Measurements from ENCODE around the gene SKAP1.
"Not testable (repeated sequence)": the region's sequence is repeated elsewhere in the genome, so short reads cannot be mapped to it uniquely, and the experiment has no call there.

SKAP1 gene

GRCh38 chr17:48269209-48269608, 160.8 kb downstream of the SKAP1 start:
- H3K4me3 ChIP-seq (ENCODE audit: low read length) = no peak overlapping the region
- H3K4me1 ChIP-seq (ENCODE audit: control insufficient read depth, insufficient read depth, low read length) = no peaks in the 10 kb centered on the region
- H3K9ac ChIP-seq (ENCODE audit: low read depth, low read length) = no peak overlapping the region
- no peaks in the 10 kb centered on the region for H3K36me3 ChIP-seq (ENCODE audit: insufficient read depth, low read length)
- H3K4me2 ChIP-seq (ENCODE audit: low read length) = no peak overlapping the region
- H3K27me3 ChIP-seq (ENCODE audit: control insufficient read depth, insufficient read depth, low read length) = peaks cover 64% of the 10 kb centered on the region
- H3K9me3 ChIP-seq (replicated peaks; ENCODE audit: low read length) = no peaks in the 10 kb centered on the region

GRCh38 chr17:48263731-48264035, 166.3 kb downstream of the SKAP1 start:
- H3K9me3 ChIP-seq (replicated peaks; ENCODE audit: low read length) = no peaks in the 10 kb centered on the region
- H3K4me1 ChIP-seq (ENCODE audit: control insufficient read depth, insufficient read depth, low read length) = no peaks in the 10 kb centered on the region
- H3K4me2 ChIP-seq (ENCODE audit: low read length) = no peak overlapping the region
- H3K36me3 ChIP-seq (ENCODE audit: insufficient read depth, low read length) = no peaks in the 10 kb centered on the region
- H3K9ac ChIP-seq (ENCODE audit: low read depth, low read length) = no peak overlapping the region
- H3K27me3 ChIP-seq (ENCODE audit: control insufficient read depth, insufficient read depth, low read length) = peaks cover 75% of the 10 kb centered on the region
- H3K4me3 ChIP-seq (ENCODE audit: low read length) = no peak overlapping the region

GRCh38 chr17:48262982-48263730, 166.9 kb downstream of the SKAP1 start:
- Histone ChIP-seq H3K9ac (ENCODE audit: low read depth, low read length) (no peak overlapping the region), H3K4me1 (ENCODE audit: control insufficient read depth, insufficient read depth, low read length) (no peaks in the 10 kb centered on the region), H3K9me3 (replicated peaks; ENCODE audit: low read length) (no peaks in the 10 kb centered on the region), H3K4me3 (ENCODE audit: low read length) (no peak overlapping the region), H3K36me3 (ENCODE audit: insufficient read depth, low read length) (no peaks in the 10 kb centered on the region), H3K4me2 (ENCODE audit: low read length) (no peak overlapping the region), H3K27me3 (ENCODE audit: control insufficient read depth, insufficient read depth, low read length) (peaks cover 75% of the 10 kb centered on the region)

GRCh38 chr17:48261297-48261880, 168.6 kb downstream of the SKAP1 start:
- Histone ChIP-seq H3K36me3 (ENCODE audit: insufficient read depth, low read length) (no peaks in the 10 kb centered on the region), H3K4me3 (ENCODE audit: low read length) (no peak overlapping the region), H3K4me2 (ENCODE audit: low read length) (no peak overlapping the region), H3K4me1 (ENCODE audit: control insufficient read depth, insufficient read depth, low read length) (no peaks in the 10 kb centered on the region), H3K9me3 (replicated peaks; ENCODE audit: low read length) (no peaks in the 10 kb centered on the region), H3K27me3 (ENCODE audit: control insufficient read depth, insufficient read depth, low read length) (peaks cover 80% of the 10 kb centered on the region), H3K9ac (ENCODE audit: low read depth, low read length) (no peak overlapping the region)

GRCh38 chr17:48259694-48260291, 170.2 kb downstream of the SKAP1 start:
- peaks cover 84% of the 10 kb centered on the region for H3K27me3 ChIP-seq (ENCODE audit: control insufficient read depth, insufficient read depth, low read length)
- H3K4me1 ChIP-seq (ENCODE audit: control insufficient read depth, insufficient read depth, low read length) = no peaks in the 10 kb centered on the region
- no peak overlapping the region for H3K9ac ChIP-seq (ENCODE audit: low read depth, low read length)
- H3K9me3 ChIP-seq (replicated peaks; ENCODE audit: low read length) = no peaks in the 10 kb centered on the region
- no peaks in the 10 kb centered on the region for H3K36me3 ChIP-seq (ENCODE audit: insufficient read depth, low read length)
- H3K4me3 ChIP-seq (ENCODE audit: low read length) = no peak overlapping the region
- no peak overlapping the region for H3K4me2 ChIP-seq (ENCODE audit: low read length)

GRCh38 chr17:48258331-48258730, 171.7 kb downstream of the SKAP1 start:
- Histone ChIP-seq H3K9ac (ENCODE audit: low read depth, low read length) (no peak overlapping the region), H3K4me1 (ENCODE audit: control insufficient read depth, insufficient read depth, low read length) (no peaks in the 10 kb centered on the region), H3K27me3 (ENCODE audit: control insufficient read depth, insufficient read depth, low read length) (peaks cover 86% of the 10 kb centered on the region), H3K4me3 (ENCODE audit: low read length) (no peak overlapping the region), H3K9me3 (replicated peaks; ENCODE audit: low read length) (no peaks in the 10 kb centered on the region), H3K4me2 (ENCODE audit: low read length) (no peak overlapping the region), H3K36me3 (ENCODE audit: insufficient read depth, low read length) (no peaks in the 10 kb centered on the region)

GRCh38 chr17:48255759-48256158, 174.3 kb downstream of the SKAP1 start:
- H3K36me3 ChIP-seq (ENCODE audit: insufficient read depth, low read length) = no peaks in the 10 kb centered on the region
- no peak overlapping the region for H3K4me3 ChIP-seq (ENCODE audit: low read length)
- no peak overlapping the region for H3K4me2 ChIP-seq (ENCODE audit: low read length)
- no peak overlapping the region for H3K9ac ChIP-seq (ENCODE audit: low read depth, low read length)
- peaks cover 93% of the 10 kb centered on the region for H3K27me3 ChIP-seq (ENCODE audit: control insufficient read depth, insufficient read depth, low read length)
- no peaks in the 10 kb centered on the region for H3K4me1 ChIP-seq (ENCODE audit: control insufficient read depth, insufficient read depth, low read length)
- no peaks in the 10 kb centered on the region for H3K9me3 ChIP-seq (replicated peaks; ENCODE audit: low read length)

- H3K9me3 ChIP-seq (replicated peaks; ENCODE audit: low read length) = no peaks in the 10 kb centered on the region
- peaks cover 89% of the 10 kb centered on the region for H3K27me3 ChIP-seq (ENCODE audit: control insufficient read depth, insufficient read depth, low read length)
- H3K36me3 ChIP-seq (ENCODE audit: insufficient read depth, low read length) = no peaks in the 10 kb centered on the region
- H3K4me1 ChIP-seq (ENCODE audit: control insufficient read depth, insufficient read depth, low read length) = no peaks in the 10 kb centered on the region
- H3K4me3 ChIP-seq (ENCODE audit: low read length) = no peak overlapping the region
- no peak overlapping the region for H3K4me2 ChIP-seq (ENCODE audit: low read length)
- no peak overlapping the region for H3K9ac ChIP-seq (ENCODE audit: low read depth, low read length)
Measured at GRCh38 chr17:48254896-48255295, 175.1 kb downstream of the SKAP1 start.

- peaks cover 88% of the 10 kb centered on the region for H3K27me3 ChIP-seq (ENCODE audit: control insufficient read depth, insufficient read depth, low read length)
Measured at GRCh38 chr17:48253975-48254374, 176.0 kb downstream of the SKAP1 start.

GRCh38 chr17:48251950-48252349, 178.1 kb downstream of the SKAP1 start:
- Histone ChIP-seq H3K36me3 (ENCODE audit: insufficient read depth, low read length) (no peaks in the 10 kb centered on the region), H3K9me3 (replicated peaks; ENCODE audit: low read length) (no peaks in the 10 kb centered on the region), H3K27me3 (ENCODE audit: control insufficient read depth, insufficient read depth, low read length) (peaks cover 76% of the 10 kb centered on the region), H3K4me1 (ENCODE audit: control insufficient read depth, insufficient read depth, low read length) (no peaks in the 10 kb centered on the region), H3K4me2 (ENCODE audit: low read length) (no peak overlapping the region), H3K4me3 (ENCODE audit: low read length) (no peak overlapping the region), H3K9ac (ENCODE audit: low read depth, low read length) (no peak overlapping the region)

More at GRCh38 chr17:48253975-48254374, 176.0 kb downstream of the SKAP1 start:
- Histone ChIP-seq H3K9me3 (replicated peaks; ENCODE audit: low read length) (no peaks in the 10 kb centered on the region), H3K4me2 (ENCODE audit: low read length) (no peak overlapping the region), H3K9ac (ENCODE audit: low read depth, low read length) (no peak overlapping the region), H3K4me1 (ENCODE audit: control insufficient read depth, insufficient read depth, low read length) (no peaks in the 10 kb centered on the region), H3K36me3 (ENCODE audit: insufficient read depth, low read length) (no peaks in the 10 kb centered on the region), H3K4me3 (ENCODE audit: low read length) (no peak overlapping the region)

- peaks cover 71% of the 10 kb centered on the region for H3K27me3 ChIP-seq (ENCODE audit: control insufficient read depth, insufficient read depth, low read length)
- no peaks in the 10 kb centered on the region for H3K9me3 ChIP-seq (replicated peaks; ENCODE audit: low read length)
- no peak overlapping the region for H3K4me3 ChIP-seq (ENCODE audit: low read length)
- no peaks in the 10 kb centered on the region for H3K4me1 ChIP-seq (ENCODE audit: control insufficient read depth, insufficient read depth, low read length)
- H3K9ac ChIP-seq (ENCODE audit: low read depth, low read length) = no peak overlapping the region
- no peaks in the 10 kb centered on the region for H3K36me3 ChIP-seq (ENCODE audit: insufficient read depth, low read length)
- no peak overlapping the region for H3K4me2 ChIP-seq (ENCODE audit: low read length)
Measured at GRCh38 chr17:48250949-48251348, 179.1 kb downstream of the SKAP1 start.

GRCh38 chr17:48250059-48250458, 180.0 kb downstream of the SKAP1 start:
- not testable (repeated sequence) for H3K9ac ChIP-seq (ENCODE audit: low read depth, low read length); H3K4me3 ChIP-seq (ENCODE audit: low read length); H3K4me1 ChIP-seq (ENCODE audit: control insufficient read depth, insufficient read depth, low read length); H3K4me2 ChIP-seq (ENCODE audit: low read length); H3K9me3 ChIP-seq (replicated peaks; ENCODE audit: low read length); H3K36me3 ChIP-seq (ENCODE audit: insufficient read depth, low read length)
- peaks cover 64% of the 10 kb centered on the region for H3K27me3 ChIP-seq (ENCODE audit: control insufficient read depth, insufficient read depth, low read length)

Data from skeletal muscle satellite cell (primary cell).